Measurements from ENCODE around the gene ADORA2A. TPM values are rescaled to one million over a fixed set of nuclear protein-coding genes. Genes with fewer than 3 reads are reported as not detected.

ADORA2A gene
- total RNA-seq, 1 experiment from 2014 or later, result 3.5 TPM

DNA sequence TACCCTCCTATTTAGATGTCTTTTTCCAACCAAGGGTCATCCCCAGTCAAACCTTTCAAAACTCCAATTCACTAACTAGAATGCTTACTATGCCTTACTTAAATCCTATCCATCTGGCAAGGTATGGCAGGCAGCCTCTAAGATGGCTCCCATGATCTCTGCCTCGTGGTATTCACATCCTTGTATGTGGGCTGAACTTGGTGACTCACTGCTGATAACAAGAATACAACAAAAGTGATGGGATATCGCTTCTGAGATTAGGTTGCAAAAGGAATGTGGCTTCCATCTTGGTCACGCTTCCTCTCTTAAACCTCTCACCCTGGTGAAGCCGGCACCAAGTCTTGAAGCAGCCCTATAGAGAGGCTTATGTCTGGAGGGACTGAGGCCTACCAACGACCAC is 38.2 kb downstream of the ADORA2A start:
- peaks cover 5% of the 10 kb centered on the region; the same call in 1 of the 2 replicates for H3K27me3 Mint-ChIP-seq (ENCODE audit: low read depth)
- Histone ChIP-seq H3K27me3 (ENCODE audit: insufficient read depth, low read length) (no peaks in the 10 kb centered on the region), H4K5ac (ENCODE audit: insufficient read length, low read depth, low read length) (no peak overlapping the region), H2BK5ac (ENCODE audit: insufficient read length, low read length) (no peak overlapping the region), H3K79me2 (ENCODE audit: insufficient read depth, low read length) (no peaks in the 10 kb centered on the region), H4K20me1 (ENCODE audit: control insufficient read depth, insufficient read depth, insufficient read length) (no peaks in the 10 kb centered on the region), H2BK12ac (ENCODE audit: insufficient read length, low read depth, low read length) (no peak overlapping the region), H3K9ac (ENCODE audit: extremely low read depth, insufficient read length, low read length) (no peak overlapping the region), H2AFZ (ENCODE audit: low read length) (no peak overlapping the region), H4K8ac (replicated peaks; ENCODE audit: insufficient read length, low read depth, low read length) (no peak overlapping the region), H2BK120ac (ENCODE audit: low read depth, low read length, poor library complexity, severe bottlenecking) (no peak overlapping the region), H3K9me3 (ENCODE audit: control insufficient read depth, low read depth, low read length) (no peaks in the 10 kb centered on the region), H3K4me2 (ENCODE audit: insufficient read depth, insufficient read length, low read length) (no peak overlapping the region), H3K79me1 (ENCODE audit: insufficient read depth, low read depth, low read length, poor library complexity, severe bottlenecking) (no peaks in the 10 kb centered on the region), H3K4me1 (ENCODE audit: insufficient read depth, low read length) (peaks cover under 1% of the 10 kb centered on the region; the same call in 1 of the 2 replicates), H3K27ac (ENCODE audit: insufficient read length, low read depth, low read length) (no peak overlapping the region), H3K56ac (ENCODE audit: insufficient read length, low read depth, low read length) (no peak overlapping the region), H2BK15ac (ENCODE audit: low read depth, low read length) (no peak overlapping the region), H3K14ac (ENCODE audit: insufficient read depth, low read length) (no peak overlapping the region), H2AK5ac (ENCODE audit: insufficient read length, low read length) (no peak overlapping the region), H3K23me2 (ENCODE audit: insufficient read length, low read depth, low read length, poor library complexity, severe bottlenecking) (no peaks in the 10 kb centered on the region), H4K91ac (ENCODE audit: insufficient read length, low read depth, low read length) (no peak overlapping the region), H3T11ph (ENCODE audit: low read length) (no peak overlapping the region), H2BK20ac (ENCODE audit: low read depth, low read length, poor library complexity, severe bottlenecking) (no peak overlapping the region), H3K23ac (ENCODE audit: insufficient read length, low read depth, low read length) (no peak overlapping the region), H3K4ac (ENCODE audit: low read depth, low read length) (no peak overlapping the region), H3K18ac (ENCODE audit: insufficient read length, low read depth, low read length) (no peak overlapping the region)
- H3K4me1 Mint-ChIP-seq, result peaks cover 17 to 20% of the 10 kb centered on the region in 2 experiments
- TF ChIP-seq, protein P1, sequence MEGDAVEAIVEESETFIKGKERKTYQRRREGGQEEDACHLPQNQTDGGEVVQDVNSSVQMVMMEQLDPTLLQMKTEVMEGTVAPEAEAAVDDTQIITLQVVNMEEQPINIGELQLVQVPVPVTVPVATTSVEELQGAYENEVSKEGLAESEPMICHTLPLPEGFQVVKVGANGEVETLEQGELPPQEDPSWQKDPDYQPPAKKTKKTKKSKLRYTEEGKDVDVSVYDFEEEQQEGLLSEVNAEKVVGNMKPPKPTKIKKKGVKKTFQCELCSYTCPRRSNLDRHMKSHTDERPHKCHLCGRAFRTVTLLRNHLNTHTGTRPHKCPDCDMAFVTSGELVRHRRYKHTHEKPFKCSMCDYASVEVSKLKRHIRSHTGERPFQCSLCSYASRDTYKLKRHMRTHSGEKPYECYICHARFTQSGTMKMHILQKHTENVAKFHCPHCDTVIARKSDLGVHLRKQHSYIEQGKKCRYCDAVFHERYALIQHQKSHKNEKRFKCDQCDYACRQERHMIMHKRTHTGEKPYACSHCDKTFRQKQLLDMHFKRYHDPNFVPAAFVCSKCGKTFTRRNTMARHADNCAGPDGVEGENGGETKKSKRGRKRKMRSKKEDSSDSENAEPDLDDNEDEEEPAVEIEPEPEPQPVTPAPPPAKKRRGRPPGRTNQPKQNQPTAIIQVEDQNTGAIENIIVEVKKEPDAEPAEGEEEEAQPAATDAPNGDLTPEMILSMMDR (conservative IDR thresholded peaks at IDR 0.05), result no peak
- H3K9me3 Mint-ChIP-seq, result no peaks in the 10 kb centered on the region
- WGBS (ENCODE audit: extremely low coverage, insufficient read length, low lambda C conversion rate), result no CpG with 5 or more reads among the region's 5 CpGs
- H3K27ac Mint-ChIP-seq, result peak overlapping the region in 1 of 3 experiments; percentile 29; a peak in 1 of 7 replicates
- H3K36me3 Mint-ChIP-seq (ENCODE audit: insufficient read depth in 1 of 3, low read depth in 3 of 3), result no peaks in the 10 kb centered on the region
- no peak overlapping the region for H3K4me3 Mint-ChIP-seq
- no peak for DNase-seq

Measured in H9 (cell line).